ENCODE results near the gene SSR4.

DNA sequence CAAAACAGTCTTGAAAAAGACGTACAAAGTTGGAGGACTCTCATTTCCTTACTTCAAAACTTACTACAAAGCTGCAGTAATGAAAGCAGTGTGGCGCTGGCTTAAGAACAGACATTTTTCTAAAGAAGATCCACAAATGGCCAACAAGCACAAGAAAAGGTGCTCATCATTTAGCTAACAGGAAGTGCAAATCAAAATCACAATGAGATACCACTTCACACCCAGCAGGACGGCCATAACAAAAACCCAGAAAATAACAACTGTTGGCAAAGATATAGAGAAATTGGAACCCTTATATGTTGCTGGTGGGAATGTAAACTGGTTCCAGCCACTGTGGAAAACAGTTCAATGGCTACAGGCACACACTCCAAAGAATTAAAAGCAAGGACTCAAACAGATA is 32.5 kb downstream of the SSR4 start:
- TF ChIP-seq CTCF (conservative IDR thresholded peaks at IDR 0.05 in 1 of 2, IDR thresholded peaks at IDR 0.05 in 1 of 2; ENCODE audit: low read depth in 1 of 2, low read length in 2 of 2): no peak
- TF ChIP-seq EZH2 (IDR thresholded peaks at IDR 0.05; ENCODE audit: low read length, missing control alignments): no peak

Measured in fibroblast of lung (primary cell).